Right cardiac atrium (tissue), 5 donors: ENCODE measurements around the gene UBE2G1. TPM values are rescaled to one million over a fixed set of nuclear protein-coding genes. Genes with fewer than 3 reads are reported as not detected.

ENCODE experiments used
- ATAC-seq, 2 donors: fragments of 200-7000 bp; cut with Tn5 transposase; one replicate each; pipeline versions ENCODE4 v1.8.0 to v1.9.1; 2020; ENCODE audit warnings: moderate library complexity in 2 of 2, mild to moderate bottlenecking in 1 of 2
- DNase-seq, 3 donors: peaks; one replicate each; pipeline ENCODE4 v3.0.0-alpha.2; 2020
- H3K27ac ChIP-seq: one replicate; pipeline ENCODE4 v1.5.1; 2013; ENCODE audit warnings: mild to moderate bottlenecking, low read length, control low read depth, moderate library complexity
- H3K27me3 ChIP-seq: one replicate; pipeline ENCODE4 v1.6.1; 2013; ENCODE audit not compliant: control insufficient read depth, insufficient read depth
- H3K4me1 ChIP-seq: one replicate; pipeline ENCODE4 v1.6.1; 2013; ENCODE audit warnings: low read length; ENCODE audit not compliant: control insufficient read depth, insufficient read depth
- H3K4me3 ChIP-seq: one replicate; pipeline ENCODE4 v1.5.1; 2013; ENCODE audit warnings: low read length, control low read depth
- H3K9me3 ChIP-seq: one replicate; pipeline ENCODE4 v1.6.1; 2013; ENCODE audit warnings: low read length; ENCODE audit not compliant: control insufficient read depth
- WGBS: extraction: QIAGEN DNeasy Blood & Tissue Kit; methylation state at CpG from one replicate; pipeline ENCODE4 v1.1.7; 2013; 5-methylcytosine and 5-hydroxymethylcytosine counted together
- intact Hi-C, 4 donors: fragments of 100-400 bp; cut with DNase I; formaldehyde crosslinking; loops; one replicate each; pipeline versions ENCODE4 v1.11.0 to v1.14.0; 2022 to 2023
- polyA plus RNA-seq: library from polyadenylated mRNA; stranded (reverse); fragments of 200-250 nt; gene quantifications from one replicate; pipeline ENCODE4 v1.2.3, GENCODE V29; 2013
- total RNA-seq, 4 donors: library from RNA; stranded (reverse); fragmentation: NEBNext Ultra II Directional; extraction: Animal tissue kit (Norgen Biotek cat#: 25700); gene quantifications; one replicate each; pipeline ENCODE4 v1.2.1, GENCODE V29; 2021
- donor health status: healthy with polysubstance abuse.
- donor health status: DM: no; HTN: yes; CAD: no.
- donor health status: DM: no; HTN: no; CAD: no.
- donor health status: DM: no; HTN: yes; CAD: no; lungs with severe emphysema.
- donor health status: DM: yes; HTN: yes; CAD: no.

The UBE2G1 gene
- total and polyA plus RNA-seq, 5 donors, result 24.0 to 55.1 (median 51.2) TPM

DNA sequence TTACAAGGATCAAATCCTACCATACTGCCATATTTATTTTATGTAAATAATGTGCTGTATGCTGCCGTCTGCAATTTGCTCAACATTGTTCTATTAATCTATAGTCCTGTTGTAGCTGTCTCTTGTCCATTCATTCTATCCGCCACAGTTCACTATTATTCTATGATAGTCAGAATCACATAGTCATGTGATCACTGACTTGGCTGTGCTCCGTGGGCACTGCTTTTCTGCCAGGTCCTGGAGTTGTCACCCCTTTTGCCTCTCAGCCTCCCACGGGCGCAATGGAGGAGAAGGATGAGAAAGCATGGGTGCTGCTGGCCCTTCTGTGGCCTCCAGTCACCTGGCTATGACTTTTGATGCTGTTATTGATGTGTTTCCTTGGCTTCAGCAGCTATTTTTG is 65.4 kb downstream of the UBE2G1 start:
- intact Hi-C loops, result loop anchor here in 1 of 4 donors (10.0 kb wide), 2 partner anchors 64 to 86 kb away; partner anchors contain the start of gene UBE2G1
- no peaks in the 10 kb centered on the region for H3K27me3 ChIP-seq
- H3K9me3 ChIP-seq, result no peaks in the 10 kb centered on the region
- ATAC-seq (no peak), DNase-seq (peak in 1 of 3 donors; percentile 48)
- WGBS, result 69% methylated on average over 5 of the region's 5 CpGs
- no peak overlapping the region for H3K4me3 ChIP-seq
- H3K27ac ChIP-seq, result no peak overlapping the region
- no peaks in the 10 kb centered on the region for H3K4me1 ChIP-seq

DNA sequence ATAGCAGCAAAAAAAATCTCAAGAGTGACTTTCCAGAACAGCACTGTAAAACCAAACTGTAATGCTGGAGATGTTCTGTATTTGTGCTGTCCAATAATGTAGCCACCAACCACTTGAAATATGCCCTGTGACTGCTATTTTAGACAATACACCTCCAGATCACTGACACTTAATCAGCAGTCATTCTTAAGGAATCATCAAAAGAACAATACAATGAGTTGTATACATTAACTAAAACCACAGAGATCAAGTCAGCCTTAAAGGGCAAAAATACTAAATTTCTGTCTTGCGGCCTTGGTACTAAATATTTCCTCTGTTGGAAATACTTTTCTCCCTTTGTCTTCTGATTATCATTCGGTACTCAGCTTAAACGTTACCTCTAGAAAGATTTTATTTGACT is 69.1 kb downstream of the UBE2G1 start:
- no peaks in the 10 kb centered on the region for H3K9me3 ChIP-seq
- H3K4me3 ChIP-seq, result no peak overlapping the region
- DNase-seq (no peak), ATAC-seq (no peak)
- intact Hi-C loops, result no loop called here
- no peaks in the 10 kb centered on the region for H3K27me3 ChIP-seq
- no peaks in the 10 kb centered on the region for H3K4me1 ChIP-seq
- H3K27ac ChIP-seq, result no peak overlapping the region
- WGBS, result 81% methylated on average over 3 of the region's 3 CpGs

DNA sequence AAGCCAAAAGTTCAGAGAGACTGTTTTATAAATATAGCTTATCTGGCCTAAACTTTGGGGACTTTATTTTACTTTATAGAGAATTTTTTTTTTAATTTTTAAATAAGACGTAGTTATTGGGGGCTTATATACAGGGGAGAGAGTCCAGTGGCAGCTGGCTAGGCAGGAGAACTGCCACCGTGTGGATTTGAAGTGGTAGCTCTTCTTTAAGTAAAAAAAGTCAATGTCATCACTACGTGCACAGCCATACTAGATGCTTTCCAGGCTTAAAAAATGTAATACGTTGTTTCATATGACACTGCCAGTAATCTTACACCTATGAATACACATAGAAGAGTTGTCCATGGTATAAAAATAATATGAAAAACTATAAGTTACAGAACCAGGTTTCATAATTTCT is 70.8 kb downstream of the UBE2G1 start:
- no peaks in the 10 kb centered on the region for H3K27me3 ChIP-seq
- H3K27ac ChIP-seq, result no peak overlapping the region
- no peaks in the 10 kb centered on the region for H3K4me1 ChIP-seq
- no peak overlapping the region for H3K4me3 ChIP-seq
- WGBS, result 60% methylated on average over 4 of the region's 4 CpGs
- H3K9me3 ChIP-seq, result no peaks in the 10 kb centered on the region
- DNase-seq (no peak), ATAC-seq (no peak)
- intact Hi-C loops, result no loop called here

DNA sequence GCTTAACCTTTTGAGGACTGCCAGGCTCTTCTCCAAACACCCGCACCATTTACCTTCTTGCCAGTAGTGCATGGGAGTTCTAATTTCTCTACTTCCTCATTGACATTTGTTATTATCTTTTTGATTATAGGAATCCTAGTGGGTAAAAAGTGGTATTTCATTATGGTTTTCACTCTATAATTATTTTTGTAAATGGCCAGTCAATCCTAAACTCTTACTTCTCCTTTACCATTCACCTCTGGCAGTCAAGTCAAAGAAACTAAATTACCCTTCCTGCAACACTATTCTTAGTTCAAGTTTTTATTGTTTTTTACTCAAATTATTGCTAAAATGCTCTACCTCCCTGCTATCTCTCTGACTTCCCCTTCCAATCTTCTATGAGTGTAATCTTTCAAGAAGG is 72.9 kb downstream of the UBE2G1 start:
- no peaks in the 10 kb centered on the region for H3K9me3 ChIP-seq
- no peak for DNase-seq
- no peaks in the 10 kb centered on the region for H3K4me1 ChIP-seq
- H3K27ac ChIP-seq, result no peak overlapping the region
- ATAC-seq, result no peak
- no peak overlapping the region for H3K4me3 ChIP-seq
- 98% methylated on average over 1 of the region's 1 CpG for WGBS
- H3K27me3 ChIP-seq, result no peaks in the 10 kb centered on the region
- intact Hi-C loops, result no loop called here

DNA sequence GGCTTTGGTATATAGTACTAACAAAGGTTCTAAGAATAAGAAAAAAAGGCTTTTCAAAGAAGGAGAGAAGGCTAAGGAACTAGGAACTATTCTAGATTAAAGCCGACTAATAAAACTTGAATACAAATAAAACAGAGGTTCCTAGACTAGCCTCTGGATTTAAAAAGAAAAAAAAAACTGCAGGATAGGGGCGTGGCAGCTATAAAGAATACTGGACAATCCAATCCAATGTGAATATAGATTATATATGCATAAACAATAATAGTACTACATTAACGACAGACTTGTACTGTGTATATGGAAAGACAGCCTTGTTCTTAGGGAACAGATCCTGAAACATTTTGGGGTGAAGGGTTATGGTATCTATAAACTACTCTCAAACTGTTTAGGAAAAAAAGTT is 78.8 kb downstream of the UBE2G1 start:
- H3K27ac ChIP-seq, result no peak overlapping the region
- DNase-seq, result no peak
- ATAC-seq, result no peak
- 93% methylated on average over 3 of the region's 3 CpGs for WGBS
- no peaks in the 10 kb centered on the region for H3K27me3 ChIP-seq
- intact Hi-C loops, result no loop called here
- no peaks in the 10 kb centered on the region for H3K4me1 ChIP-seq
- H3K4me3 ChIP-seq, result no peak overlapping the region
- H3K9me3 ChIP-seq, result no peaks in the 10 kb centered on the region

DNA sequence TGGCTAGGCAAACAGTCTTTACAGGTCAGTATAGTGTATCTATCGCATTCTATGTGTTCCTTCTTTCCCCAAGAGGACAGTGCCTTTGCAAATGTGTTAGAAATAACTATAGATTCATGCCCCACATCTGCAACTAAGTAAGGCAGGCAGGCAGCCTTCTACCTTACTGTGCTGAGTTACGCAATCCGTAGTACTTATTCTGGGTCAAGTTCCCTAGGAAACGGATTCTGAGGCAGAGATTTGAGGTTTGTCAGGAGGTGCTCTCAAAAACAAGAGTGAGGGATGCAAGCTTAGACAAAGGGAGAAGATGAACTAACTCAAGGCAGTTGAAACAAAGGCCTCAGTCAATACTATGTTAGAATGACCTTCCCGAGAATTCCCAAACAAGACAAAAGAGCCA is 90.0 kb downstream of the UBE2G1 start:
- Histone ChIP-seq H3K27me3 (no peaks in the 10 kb centered on the region), H3K4me3 (no peak overlapping the region), H3K27ac (no peak overlapping the region), H3K4me1 (no peaks in the 10 kb centered on the region), H3K9me3 (no peaks in the 10 kb centered on the region)
- 95% methylated on average over 5 of the region's 5 CpGs for WGBS
- intact Hi-C loops, result no loop called here
- ATAC-seq (no peak), DNase-seq (no peak)

DNA sequence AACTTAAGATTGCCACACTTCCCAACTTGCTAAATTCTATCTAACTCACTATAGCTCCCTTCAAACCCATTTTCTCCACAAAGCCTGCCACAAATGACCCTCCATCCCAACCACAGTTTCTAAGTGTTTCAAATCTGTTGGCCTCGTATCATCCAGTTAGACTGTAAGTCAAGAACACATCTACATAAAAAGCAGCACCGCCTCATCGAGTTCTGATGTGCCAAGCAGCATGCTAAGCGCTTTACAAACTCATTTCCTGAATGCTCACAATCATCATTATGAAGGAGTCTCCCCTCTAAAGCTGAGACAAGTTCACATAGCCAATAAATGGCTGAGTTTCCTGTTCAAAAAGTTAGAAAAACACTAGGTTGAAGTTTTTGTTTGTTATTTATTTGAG is 93.5 kb downstream of the UBE2G1 start:
- no peak for DNase-seq
- no peak overlapping the region for H3K4me3 ChIP-seq
- H3K4me1 ChIP-seq, result no peaks in the 10 kb centered on the region
- no peaks in the 10 kb centered on the region for H3K9me3 ChIP-seq
- ATAC-seq, result no peak
- H3K27me3 ChIP-seq, result no peaks in the 10 kb centered on the region
- WGBS, result 76% methylated on average over 4 of the region's 4 CpGs
- intact Hi-C loops, result no loop called here
- H3K27ac ChIP-seq, result no peak overlapping the region

DNA sequence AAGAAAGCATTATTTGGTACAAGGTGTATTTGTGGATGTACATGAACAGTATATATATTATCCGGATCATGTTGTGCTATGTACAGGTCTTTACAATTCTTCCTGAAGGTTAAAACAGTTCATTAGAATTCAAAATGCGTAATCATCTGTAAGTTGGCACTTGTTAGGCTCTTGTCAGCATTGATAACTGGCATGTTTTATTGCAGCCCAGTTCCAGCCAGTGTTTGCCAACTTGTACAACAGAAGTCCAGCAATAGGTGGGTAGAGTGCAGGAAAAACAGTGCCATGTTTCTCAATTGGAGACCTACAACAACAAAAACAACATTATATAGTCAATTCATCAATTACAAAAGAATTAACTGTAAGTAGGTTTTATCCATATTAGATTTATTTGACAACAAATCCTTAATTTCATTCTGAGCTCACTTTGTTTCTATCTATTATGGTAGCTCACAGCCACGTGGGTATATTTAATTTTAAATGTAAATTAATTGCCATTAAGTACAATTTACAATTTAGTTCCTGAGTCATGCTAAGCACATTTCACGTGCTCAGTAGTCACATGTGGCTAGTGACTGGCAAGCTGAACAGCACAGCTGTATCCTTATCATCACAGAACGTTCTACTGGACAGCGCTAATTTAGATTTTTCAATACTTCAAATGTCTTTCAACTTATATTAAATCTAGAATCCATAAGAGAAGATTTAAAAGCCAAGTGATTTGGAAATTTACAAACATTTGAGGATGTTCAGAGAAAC is 94.1 kb downstream of the UBE2G1 start:
- Histone ChIP-seq H3K27me3 (no peaks in the 10 kb centered on the region), H3K4me3 (no peak overlapping the region), H3K4me1 (no peaks in the 10 kb centered on the region), H3K27ac (no peak overlapping the region), H3K9me3 (no peaks in the 10 kb centered on the region)
- ATAC-seq (peak in 1 of 2 donors; percentile 40), DNase-seq (no peak)
- intact Hi-C loops, result no loop called here
- WGBS, result 62% methylated on average over 6 of the region's 6 CpGs

DNA sequence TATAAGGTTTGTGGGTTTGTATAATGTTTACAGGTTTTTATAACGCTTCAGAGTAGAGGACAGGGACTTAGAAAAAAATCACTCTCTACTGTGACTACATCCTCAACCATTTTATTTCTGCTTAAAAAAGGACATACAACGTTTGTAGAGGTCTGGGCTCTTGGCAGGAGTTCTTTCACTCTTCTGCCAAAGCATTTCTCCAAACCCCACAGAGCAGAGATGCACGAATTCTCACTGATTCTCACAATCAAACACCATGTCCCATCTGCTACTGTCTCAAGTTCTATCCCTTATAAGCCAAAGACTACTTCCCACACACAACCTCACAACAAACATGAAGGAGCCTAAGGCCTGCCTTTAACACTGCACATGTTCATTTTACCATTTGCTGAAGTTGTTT is 95.7 kb downstream of the UBE2G1 start:
- H3K4me3 ChIP-seq, result no peak overlapping the region
- H3K4me1 ChIP-seq, result no peaks in the 10 kb centered on the region
- H3K27me3 ChIP-seq, result no peaks in the 10 kb centered on the region
- no peak overlapping the region for H3K27ac ChIP-seq
- no peaks in the 10 kb centered on the region for H3K9me3 ChIP-seq
- 30% methylated on average over 3 of the region's 3 CpGs for WGBS
- intact Hi-C loops, result no loop called here
- ATAC-seq, result no peak
- DNase-seq, result no peak

DNA sequence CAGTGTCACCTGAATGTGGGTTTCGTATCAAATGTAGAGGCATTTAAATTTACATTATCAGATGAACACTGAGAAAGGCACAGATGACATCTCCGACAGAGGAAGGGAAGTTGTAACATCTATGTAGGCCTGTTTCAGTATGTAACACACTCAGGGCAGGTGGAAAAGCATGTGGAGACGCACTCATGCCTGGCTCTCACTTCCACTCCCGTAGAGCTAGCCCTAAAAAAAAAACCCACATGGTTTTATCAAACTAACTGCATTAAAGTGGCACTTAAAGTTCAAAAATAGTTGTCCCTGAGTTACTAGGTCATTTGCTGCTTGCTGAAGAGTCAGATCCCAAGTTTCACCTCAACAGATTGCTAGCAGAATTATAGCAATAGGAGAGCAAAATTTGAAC is 96.6 kb downstream of the UBE2G1 start:
- WGBS, result 72% methylated on average over 4 of the region's 4 CpGs
- DNase-seq, result no peak
- intact Hi-C loops, result no loop called here
- Histone ChIP-seq H3K9me3 (no peaks in the 10 kb centered on the region), H3K4me1 (no peaks in the 10 kb centered on the region), H3K4me3 (no peak overlapping the region), H3K27me3 (no peaks in the 10 kb centered on the region), H3K27ac (peak overlapping the region; percentile 19)
- ATAC-seq, result no peak

DNA sequence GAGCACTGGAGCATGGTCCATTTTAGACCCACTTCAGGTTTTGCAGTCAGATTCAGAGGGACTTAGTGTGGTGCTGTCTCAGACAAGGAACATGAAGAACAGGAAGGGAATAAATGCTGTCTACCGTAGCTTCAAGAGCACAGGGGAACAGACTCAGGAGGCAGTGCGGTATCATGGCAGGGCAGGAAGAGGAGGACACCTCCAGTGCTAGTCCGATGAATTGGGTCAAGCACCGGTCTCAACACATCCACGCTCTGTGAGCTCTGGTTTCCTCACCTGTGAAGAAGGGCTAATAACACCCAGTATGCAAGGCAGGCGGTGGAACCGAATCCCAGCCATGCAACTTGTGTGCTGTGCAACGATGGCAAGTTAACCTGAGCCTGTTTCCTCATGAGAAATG is 99.1 kb downstream of the UBE2G1 start:
- Histone ChIP-seq H3K27me3 (no peaks in the 10 kb centered on the region), H3K4me1 (peaks cover 3% of the 10 kb centered on the region), H3K9me3 (no peaks in the 10 kb centered on the region), H3K4me3 (no peak overlapping the region), H3K27ac (no peak overlapping the region)
- intact Hi-C loops, result no loop called here
- WGBS, result 97% methylated on average over 8 of the region's 8 CpGs
- ATAC-seq, result no peak
- no peak for DNase-seq

DNA sequence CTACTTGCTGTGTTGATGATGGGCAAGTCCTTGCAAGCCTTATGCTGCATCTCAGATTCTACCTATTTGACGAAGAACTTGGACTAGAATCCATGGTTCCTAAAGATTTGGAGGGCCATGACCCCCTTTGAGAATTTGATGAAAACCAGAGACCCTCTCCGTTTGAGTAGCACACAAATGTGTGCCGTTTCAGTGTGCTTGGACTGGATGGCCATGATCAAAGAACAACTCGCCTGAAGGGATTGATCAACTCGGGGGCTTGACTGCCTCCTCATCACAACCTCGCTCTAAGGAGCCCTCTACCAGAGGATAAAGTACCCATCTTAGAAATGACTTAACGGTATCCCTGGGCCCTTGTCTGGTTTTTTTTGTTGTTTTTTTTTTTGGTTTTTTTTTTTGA is 99.9 kb downstream of the UBE2G1 start:
- ATAC-seq (no peak), DNase-seq (no peak)
- WGBS, result 82% methylated on average over 7 of the region's 7 CpGs
- peaks cover 4% of the 10 kb centered on the region for H3K4me1 ChIP-seq
- no peak overlapping the region for H3K4me3 ChIP-seq
- no peaks in the 10 kb centered on the region for H3K9me3 ChIP-seq
- intact Hi-C loops, result no loop called here
- no peak overlapping the region for H3K27ac ChIP-seq
- no peaks in the 10 kb centered on the region for H3K27me3 ChIP-seq
